Measurements from ENCODE around the gene CYBA. TPM values are rescaled to one million over a fixed set of nuclear protein-coding genes. Genes with fewer than 3 reads are reported as not detected.

Gene CYBA
- total and polyA plus RNA-seq, 2 of the 4 experiments (the other 2 are of a cell fraction) = 65.6 to 169 TPM

GRCh38 chr16:88623858-88624257 is 27.0 kb downstream of the CYBA start:
- dilution Hi-C loops (cut with HindIII; ENCODE audit: low sequenced_read_pairs, unreplicated experiment) = no loop called here
- Histone ChIP-seq H4K91ac (ENCODE audit: insufficient read depth, low read depth, low read length) (no peak overlapping the region), H3K4me2 (ENCODE audit: low read depth, low read length) (no peak overlapping the region), H3K9me1 (ENCODE audit: insufficient read depth, low read length) (peaks cover 13% of the 10 kb centered on the region), H3K18ac (ENCODE audit: low read depth, low read length) (no peak overlapping the region), H2BK15ac (ENCODE audit: low read depth, low read length) (no peak overlapping the region), H3K79me1 (ENCODE audit: low read depth in 1 of 2, low read length in 2 of 2) (peaks cover 8 to 41% of the 10 kb centered on the region in 2 experiments), H3K4me3 (ENCODE audit: insufficient read depth, low read depth, low read length) (no peak overlapping the region), H2AFZ (replicated peaks; ENCODE audit: low read length, poor library complexity) (no peak overlapping the region), H2BK5ac (ENCODE audit: low read depth, low read length, poor library complexity, severe bottlenecking) (no peak overlapping the region), H3K4ac (ENCODE audit: low read depth, low read length) (no peak overlapping the region), H3K56ac (ENCODE audit: extremely low read depth, insufficient read depth, low read length) (no peak overlapping the region), H2BK120ac (ENCODE audit: low read depth, low read length) (no peak overlapping the region), H3K36me3 (ENCODE audit: control insufficient read depth, insufficient read depth, low read length) (peaks cover 61% of the 10 kb centered on the region), H4K8ac (ENCODE audit: low read depth in 2 of 2, low read length in 2 of 2) (no peak overlapping the region), H3K23ac (ENCODE audit: low read depth, low read length) (no peak overlapping the region), H3K27ac (ENCODE audit: insufficient read depth, low read length) (no peak overlapping the region), H4K20me1 (ENCODE audit: insufficient read depth, low read length) (peaks cover 41% of the 10 kb centered on the region), H3K4me1 (ENCODE audit: control insufficient read depth, insufficient read depth, low read length) (peaks cover 12% of the 10 kb centered on the region), H4K5ac (ENCODE audit: low read depth, low read length) (no peak overlapping the region), H2AK5ac (ENCODE audit: low read depth, low read length) (no peak overlapping the region), H3K9me3 (ENCODE audit: control insufficient read depth, insufficient read depth, low read length) (no peaks in the 10 kb centered on the region), H3K9ac (ENCODE audit: low read depth, low read length) (no peak overlapping the region), H2BK20ac (ENCODE audit: low read depth, low read length) (no peak overlapping the region), H2AK9ac (replicated peaks; ENCODE audit: low read depth, low read length, poor library complexity) (no peak overlapping the region), H3K27me3 (ENCODE audit: control insufficient read depth, insufficient read depth, low read length) (no peaks in the 10 kb centered on the region), H3K14ac (replicated peaks; ENCODE audit: low read depth, low read length) (no peak overlapping the region)
- DNase-seq (no peak), ATAC-seq (ENCODE audit: low read depth) (no peak)
- intact Hi-C loops (cut with micrococcal nuclease) = no loop called here
- in situ Hi-C loops (cut with MboI; ENCODE audit: low sequenced_read_pairs) = no loop called here
- BruUV-seq (replicated peaks) = no TSS peak
- WGBS, 2 experiments (ENCODE audit: extremely low coverage in 2 of 2, insufficient read length in 1 of 2) = 92% methylated on average over 4 of the region's 13 CpGs; no CpG with 5 or more reads in 1 of the 2 experiments
- ChIA-PET CTCF (no interaction called here), POLR2A (ENCODE audit: unreplicated experiment) (no interaction called here)
- TF ChIP-seq RAD21 (IDR thresholded peaks at IDR 0.05; ENCODE audit: low read length) = no peak
- no peak for TF ChIP-seq USF2 (IDR thresholded peaks at IDR 0.05; ENCODE audit: low read depth, low read length)
- TF ChIP-seq CEBPB (IDR thresholded peaks at IDR 0.05; ENCODE audit: low read depth, low read length) = no peak
- TF ChIP-seq RFX5 (IDR thresholded peaks at IDR 0.05; ENCODE audit: low read depth, low read length) = no peak
- no peak for TF ChIP-seq NFE2L2 (IDR thresholded peaks at IDR 0.05; ENCODE audit: low read depth, low read length)
- no peak for TF ChIP-seq MAFK (IDR thresholded peaks at IDR 0.05; ENCODE audit: low read depth, low read length)
- TF ChIP-seq FOS (IDR thresholded peaks at IDR 0.05; ENCODE audit: low read depth, low read length) = no peak
- no peak for TF ChIP-seq MAZ (IDR thresholded peaks at IDR 0.05; ENCODE audit: borderline replicate concordance, low read depth, low read length)
- TF ChIP-seq BHLHE40 (IDR thresholded peaks at IDR 0.05; ENCODE audit: low read depth, low read length) = no peak
- TF ChIP-seq RCOR1 (IDR thresholded peaks at IDR 0.05; ENCODE audit: insufficient replicate concordance, low read length) = no peak
- TF ChIP-seq POLR2A (IDR thresholded peaks at IDR 0.05; ENCODE audit: low read depth, low read length) = no peak
- TF ChIP-seq CHD1 (IDR thresholded peaks at IDR 0.05; ENCODE audit: low read depth, low read length) = no peak
- TF ChIP-seq SMC3 (IDR thresholded peaks at IDR 0.05; ENCODE audit: low read depth, low read length) = no peak

All from IMR-90 (cell line).